ENCODE results near the gene ANKRD24.
"Not testable (repeated sequence)": the region's sequence is repeated elsewhere in the genome, so short reads cannot be mapped to it uniquely, and the experiment has no call there.

Gene ANKRD24

GRCh38 chr19:4157164-4157563 lies 25.3 kb upstream of the ANKRD24 start:
- DNase-seq (ENCODE audit: insufficient read length, low spot score) (no peak), FAIRE-seq (no peak)
- no peak for TF ChIP-seq POLR2A (IDR thresholded peaks at IDR 0.05; ENCODE audit: low read depth, low read length)

- not testable (repeated sequence) for DNase-seq (ENCODE audit: insufficient read length, low spot score); FAIRE-seq
Measured at GRCh38 chr19:4157971-4158370, 24.5 kb upstream of the ANKRD24 start.

GRCh38 chr19:4161415-4162077 lies 20.9 kb upstream of the ANKRD24 start:
- no peak for DNase-seq (ENCODE audit: insufficient read length, low spot score)
- TF ChIP-seq POLR2A (IDR thresholded peaks at IDR 0.05; ENCODE audit: low read depth, low read length) = no peak
- no peak for FAIRE-seq

GRCh38 chr19:4164262-4164661 lies 18.2 kb upstream of the ANKRD24 start:
- no peak for TF ChIP-seq POLR2A (IDR thresholded peaks at IDR 0.05; ENCODE audit: low read depth, low read length)
- DNase-seq (ENCODE audit: insufficient read length, low spot score) (no peak), FAIRE-seq (no peak)

- TF ChIP-seq POLR2A (IDR thresholded peaks at IDR 0.05; ENCODE audit: low read depth, low read length) = no peak
- FAIRE-seq (no peak), DNase-seq (ENCODE audit: insufficient read length, low spot score) (no peak)
Measured at GRCh38 chr19:4171676-4172075, 10.8 kb upstream of the ANKRD24 start.

- no peak for TF ChIP-seq POLR2A (IDR thresholded peaks at IDR 0.05; ENCODE audit: low read depth, low read length)
- DNase-seq (ENCODE audit: insufficient read length, low spot score) = peak; percentile 38
- no peak for FAIRE-seq
Measured at GRCh38 chr19:4172861-4173473, 9.5 kb upstream of the ANKRD24 start.

- no peak for FAIRE-seq
- no peak for TF ChIP-seq POLR2A (IDR thresholded peaks at IDR 0.05; ENCODE audit: low read depth, low read length)
Measured at GRCh38 chr19:4173479-4174212, 8.8 kb upstream of the ANKRD24 start.

GRCh38 chr19:4174213-4174894 lies 8.1 kb upstream of the ANKRD24 start:
- FAIRE-seq (no peak), DNase-seq (ENCODE audit: insufficient read length, low spot score) (no peak)
- TF ChIP-seq POLR2A (IDR thresholded peaks at IDR 0.05; ENCODE audit: low read depth, low read length) = no peak

More at GRCh38 chr19:4173479-4174212, 8.8 kb upstream of the ANKRD24 start:
- DNase-seq (ENCODE audit: insufficient read length, low spot score) = no peak

GRCh38 chr19:4174895-4175668 lies 7.4 kb upstream of the ANKRD24 start:
- TF ChIP-seq POLR2A (IDR thresholded peaks at IDR 0.05; ENCODE audit: low read depth, low read length) = no peak
- DNase-seq (ENCODE audit: insufficient read length, low spot score) (no peak), FAIRE-seq (no peak)

- no peak for DNase-seq (ENCODE audit: insufficient read length, low spot score)
- no peak for FAIRE-seq
- TF ChIP-seq POLR2A (IDR thresholded peaks at IDR 0.05; ENCODE audit: low read depth, low read length) = no peak
Measured at GRCh38 chr19:4175669-4175931, 6.9 kb upstream of the ANKRD24 start.

- TF ChIP-seq POLR2A (IDR thresholded peaks at IDR 0.05; ENCODE audit: low read depth, low read length) = no peak
- FAIRE-seq (no peak), DNase-seq (ENCODE audit: insufficient read length, low spot score) (no peak)
Measured at GRCh38 chr19:4177146-4177545, 5.3 kb upstream of the ANKRD24 start.

GRCh38 chr19:4178990-4179389 lies 3.5 kb upstream of the ANKRD24 start:
- DNase-seq (ENCODE audit: insufficient read length, low spot score) = no peak
- no peak for FAIRE-seq
- TF ChIP-seq POLR2A (IDR thresholded peaks at IDR 0.05; ENCODE audit: low read depth, low read length) = no peak

GRCh38 chr19:4181053-4181508 lies 1.4 kb upstream of the ANKRD24 start:
- DNase-seq (ENCODE audit: insufficient read length, low spot score) = no peak
- no peak for FAIRE-seq
- no peak for TF ChIP-seq POLR2A (IDR thresholded peaks at IDR 0.05; ENCODE audit: low read depth, low read length)
